Stimulated activated CD4-positive, alpha-beta T cell treated with anti-CD3 and anti-CD28 coated beads, Interleukin-15, amount 100 ng/mL, for 1 hour (primary cell): ENCODE measurements around the gene CDH2.

Experiments used
- DNase-seq, 2 donors: peaks; one replicate each; pipeline ENCODE4 v3.0.0-alpha.2; 2020; ENCODE audit warnings: low read depth in 1 of 2, low spot score in 1 of 2

The CDH2 gene

GRCh38 chr18:28171837-28172236, 5.1 kb downstream of the CDH2 start:
- DNase-seq, result no peak

- DNase-seq, result no peak
These were observed 8.2 kb downstream of the CDH2 start for GRCh38 chr18:28168725-28169124.

- no peak for DNase-seq
These were observed 9.0 kb downstream of the CDH2 start for GRCh38 chr18:28167835-28168349.

GRCh38 chr18:28164771-28165483, 12.0 kb downstream of the CDH2 start:
- DNase-seq, result no peak

- no peak for DNase-seq
These were observed 13.6 kb downstream of the CDH2 start for GRCh38 chr18:28163201-28163775.

GRCh38 chr18:28161608-28162599, 15.0 kb downstream of the CDH2 start:
- DNase-seq, result no peak

- no peak for DNase-seq
These were observed 17.9 kb downstream of the CDH2 start for GRCh38 chr18:28159055-28159454.

- DNase-seq, result no peak
These were observed 18.8 kb downstream of the CDH2 start for GRCh38 chr18:28158083-28158581.

- DNase-seq, result no peak
These were observed 23.4 kb downstream of the CDH2 start for GRCh38 chr18:28153485-28154065.

GRCh38 chr18:28152754-28153153, 24.2 kb downstream of the CDH2 start:
- no peak for DNase-seq

GRCh38 chr18:28152354-28152753, 24.6 kb downstream of the CDH2 start:
- no peak for DNase-seq

- no peak for DNase-seq
These were observed 25.5 kb downstream of the CDH2 start for GRCh38 chr18:28151434-28151833.

- DNase-seq, result no peak
These were observed 26.0 kb downstream of the CDH2 start for GRCh38 chr18:28150925-28151324.

GRCh38 chr18:28149810-28150420, 27.0 kb downstream of the CDH2 start:
- DNase-seq, result no peak

GRCh38 chr18:28147674-28148171, 29.2 kb downstream of the CDH2 start:
- DNase-seq, result no peak

- DNase-seq, result no peak
These were observed 33.2 kb downstream of the CDH2 start for GRCh38 chr18:28143725-28144124.

GRCh38 chr18:28138816-28139215, 38.1 kb downstream of the CDH2 start:
- no peak for DNase-seq

GRCh38 chr18:28136071-28136470, 40.9 kb downstream of the CDH2 start:
- no peak for DNase-seq

GRCh38 chr18:28134774-28135173, 42.2 kb downstream of the CDH2 start:
- DNase-seq, result no peak

- DNase-seq, result no peak
These were observed 44.8 kb downstream of the CDH2 start for GRCh38 chr18:28132084-28132483.

- DNase-seq, result no peak
These were observed 48.3 kb downstream of the CDH2 start for GRCh38 chr18:28128659-28128980.
